A673 (cell line): ENCODE data around the gene GCGR. TPM values are rescaled to one million over a fixed set of nuclear protein-coding genes. Genes with fewer than 3 reads are reported as not detected.

ENCODE experiments used
- total RNA-seq: library from RNA; stranded (reverse); gene quantifications from 2 replicates; pipeline ENCODE4 v1.2.3, GENCODE V29; 2021

The GCGR gene
- total RNA-seq, 1 experiment from 2014 or later, result not detected

Other genes with a start within 250 kb of the GCGR start
- 188 and 195 TPM in 2 replicates for gene NPLOC4, start 167.0 kb upstream of the GCGR start, total RNA-seq
- 0.74 and 1.1 TPM in 2 replicates for gene TSPAN10, start 167.0 kb upstream of the GCGR start, total RNA-seq
- gene PDE6G, start 147.6 kb upstream of the GCGR start, total RNA-seq, result 0.43 and 0.52 TPM in 2 replicates
- 36.1 and 44.6 TPM in 2 replicates for gene OXLD1, start 137.5 kb upstream of the GCGR start, total RNA-seq
- 52.8 and 56.3 TPM in 2 replicates for gene CCDC137, start 137.4 kb upstream of the GCGR start, total RNA-seq
- gene ARL16, start 120.4 kb upstream of the GCGR start, total RNA-seq, result 62.8 and 67.4 TPM in 2 replicates
- 145 and 187 TPM in 2 replicates for gene HGS, start 120.1 kb upstream of the GCGR start, total RNA-seq
- gene MRPL12, start 100.8 kb upstream of the GCGR start, total RNA-seq, result 184 and 186 TPM in 2 replicates
- 46.8 and 56.2 TPM in 2 replicates for gene SLC25A10, start 91.9 kb upstream of the GCGR start, total RNA-seq
- 126 and 130 TPM in 2 replicates for gene MCRIP1, start 29.1 kb downstream of the GCGR start, total RNA-seq
- not detected in 2 replicates for gene PPP1R27, start 30.9 kb downstream of the GCGR start, total RNA-seq
- gene P4HB, start 56.4 kb downstream of the GCGR start, total RNA-seq, result 491 and 503 TPM in 2 replicates
- 568 and 667 TPM in 2 replicates for gene ARHGDIA, start 67.2 kb downstream of the GCGR start, total RNA-seq
- 251 and 258 TPM in 2 replicates for gene ALYREF, start 87.4 kb downstream of the GCGR start, total RNA-seq
- gene ANAPC11, start 87.6 kb downstream of the GCGR start, total RNA-seq, result 128 and 138 TPM in 2 replicates
- gene NPB, start 98.1 kb downstream of the GCGR start, total RNA-seq, result 0.75 and 0.87 TPM in 2 replicates
- gene PCYT2, start 107.2 kb downstream of the GCGR start, total RNA-seq, result 55.4 and 58.3 TPM in 2 replicates
- gene SIRT7, start 114.0 kb downstream of the GCGR start, total RNA-seq, result 34.8 and 36.6 TPM in 2 replicates
- 46.7 and 49.7 TPM in 2 replicates for gene MAFG, start 123.6 kb downstream of the GCGR start, total RNA-seq
- gene PYCR1, start 133.2 kb downstream of the GCGR start, total RNA-seq, result 75.5 and 108 TPM in 2 replicates
- gene MYADML2, start 143.1 kb downstream of the GCGR start, total RNA-seq, result not detected in 2 replicates
- gene NOTUM, start 157.0 kb downstream of the GCGR start, total RNA-seq, result not detected in 2 replicates
- 46.2 and 52.2 TPM in 2 replicates for gene ASPSCR1, start 173.5 kb downstream of the GCGR start, total RNA-seq
- gene CENPX, start 218.7 kb downstream of the GCGR start, total RNA-seq, result 153 and 165 TPM in 2 replicates
- gene LRRC45, start 219.2 kb downstream of the GCGR start, total RNA-seq, result 34.3 and 37.8 TPM in 2 replicates
- 24.8 and 42.0 TPM in 2 replicates for gene RAC3, start 227.5 kb downstream of the GCGR start, total RNA-seq
- 140 and 191 TPM in 2 replicates for gene DCXR, start 233.5 kb downstream of the GCGR start, total RNA-seq
- gene RFNG, start 247.7 kb downstream of the GCGR start, total RNA-seq, result 31.5 and 39.4 TPM in 2 replicates
- 162 and 192 TPM in 2 replicates for gene GPS1, start 247.7 kb downstream of the GCGR start, total RNA-seq